Measurements from ENCODE around the gene PIK3C3. TPM values are rescaled to one million over a fixed set of nuclear protein-coding genes. Genes with fewer than 3 reads are reported as not detected.

Gene PIK3C3
- total RNA-seq, 4 donors from 2014 or later = 26.2 to 63.2 (median 30.8) TPM

DNA sequence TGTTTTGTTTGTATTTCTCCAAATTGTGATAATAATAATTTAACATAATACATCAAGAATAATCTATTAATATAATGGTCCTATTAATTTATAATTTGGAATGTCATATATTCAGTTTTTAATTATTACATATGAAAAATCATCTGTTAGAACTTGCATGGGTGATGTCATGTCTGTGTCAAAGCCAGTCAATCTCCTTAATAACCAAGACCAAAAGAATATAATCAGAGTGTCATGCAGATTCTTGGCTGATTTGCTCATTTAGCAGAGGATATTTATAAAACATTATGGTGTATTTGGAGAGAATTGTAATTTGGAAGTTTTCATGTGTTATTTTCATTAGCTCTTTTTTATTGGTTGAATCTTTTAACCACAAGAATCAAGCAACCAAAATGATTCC, 96.4 kb downstream of the PIK3C3 start:
- Histone ChIP-seq H3K36me3 (peaks cover 23% of the 10 kb centered on the region), H3K27ac (no peak overlapping the region), H3K27me3 (no peaks in the 10 kb centered on the region), H3K4me3 (no peak overlapping the region), H3K4me1 (no peaks in the 10 kb centered on the region), H3K9me3 (no peaks in the 10 kb centered on the region)
- no peak for DNase-seq (ENCODE audit: low spot score in 2 of 2)
- TF ChIP-seq POLR2A (IDR thresholded peaks at IDR 0.05) = no peak

GRCh38 chr18:42052122-42052708, 97.2 kb downstream of the PIK3C3 start:
- Histone ChIP-seq H3K27me3 (no peaks in the 10 kb centered on the region), H3K9me3 (no peaks in the 10 kb centered on the region), H3K4me1 (no peaks in the 10 kb centered on the region), H3K27ac (no peak overlapping the region), H3K36me3 (peaks cover 23% of the 10 kb centered on the region), H3K4me3 (no peak overlapping the region)
- 69% methylated on average over 3 of the region's 3 CpGs for WGBS
- no peak for TF ChIP-seq CTCF (IDR thresholded peaks at IDR 0.05)
- no peak for TF ChIP-seq POLR2A (IDR thresholded peaks at IDR 0.05)
- TF ChIP-seq POLR2AphosphoS5 (IDR thresholded peaks at IDR 0.05) = no peak
- no peak for TF ChIP-seq EP300 (IDR thresholded peaks at IDR 0.05)
- DNase-seq (ENCODE audit: low spot score in 2 of 2) = no peak

GRCh38 chr18:42053188-42053781, 98.3 kb downstream of the PIK3C3 start:
- no peaks in the 10 kb centered on the region for H3K4me1 ChIP-seq
- no peak for TF ChIP-seq POLR2A (IDR thresholded peaks at IDR 0.05)
- peak; percentile 44 to 73 for TF ChIP-seq CTCF (IDR thresholded peaks at IDR 0.05)
- peaks cover 22% of the 10 kb centered on the region for H3K36me3 ChIP-seq
- H3K4me3 ChIP-seq = no peak overlapping the region
- 16% methylated on average over 5 of the region's 5 CpGs for WGBS
- no peak overlapping the region for H3K27ac ChIP-seq
- no peak for DNase-seq (ENCODE audit: low spot score in 2 of 2)
- H3K9me3 ChIP-seq = no peaks in the 10 kb centered on the region
- H3K27me3 ChIP-seq = no peaks in the 10 kb centered on the region

GRCh38 chr18:42064109-42064508, 109.1 kb downstream of the PIK3C3 start:
- TF ChIP-seq CTCF (IDR thresholded peaks at IDR 0.05) (no peak), POLR2AphosphoS5 (IDR thresholded peaks at IDR 0.05) (no peak), EP300 (IDR thresholded peaks at IDR 0.05) (no peak), POLR2A (IDR thresholded peaks at IDR 0.05) (no peak)
- no peak for DNase-seq (ENCODE audit: low spot score in 2 of 2)
- Histone ChIP-seq H3K27me3 (no peaks in the 10 kb centered on the region), H3K27ac (no peak overlapping the region), H3K4me3 (no peak overlapping the region), H3K4me1 (no peaks in the 10 kb centered on the region), H3K9me3 (no peaks in the 10 kb centered on the region), H3K36me3 (peaks cover 48% of the 10 kb centered on the region)

GRCh38 chr18:42067518-42067917, 112.5 kb downstream of the PIK3C3 start:
- Histone ChIP-seq H3K27me3 (no peaks in the 10 kb centered on the region), H3K36me3 (peaks cover 51% of the 10 kb centered on the region), H3K4me3 (no peak overlapping the region), H3K27ac (no peak overlapping the region), H3K4me1 (no peaks in the 10 kb centered on the region), H3K9me3 (no peaks in the 10 kb centered on the region)
- no peak for TF ChIP-seq EP300 (IDR thresholded peaks at IDR 0.05)
- TF ChIP-seq CTCF (IDR thresholded peaks at IDR 0.05) = no peak
- TF ChIP-seq POLR2AphosphoS5 (IDR thresholded peaks at IDR 0.05) = no peak
- TF ChIP-seq POLR2A (IDR thresholded peaks at IDR 0.05) = no peak
- DNase-seq (ENCODE audit: low spot score in 2 of 2) = no peak
- 82% methylated on average over 4 of the region's 4 CpGs for WGBS

DNA sequence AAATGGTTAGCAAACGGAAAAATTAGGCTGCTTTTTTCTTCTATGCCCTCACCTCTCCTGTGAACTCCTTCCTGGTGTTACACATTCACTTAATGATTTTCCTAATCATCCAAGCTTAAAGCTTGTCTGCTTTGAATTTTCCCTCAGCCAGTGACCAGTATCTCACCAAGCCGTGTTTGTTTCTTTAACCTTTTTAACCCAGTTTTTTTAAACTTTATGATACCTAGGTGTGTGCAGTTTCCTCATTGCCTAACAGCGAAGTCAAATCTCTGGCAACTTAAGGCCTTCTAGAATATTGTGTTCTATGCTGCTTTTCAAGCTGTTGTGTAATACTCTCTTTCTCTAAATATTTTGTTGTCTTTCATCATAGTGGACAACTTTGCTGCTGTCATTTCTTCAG, 113.0 kb downstream of the PIK3C3 start:
- Histone ChIP-seq H3K36me3 (peaks cover 56% of the 10 kb centered on the region), H3K4me3 (no peak overlapping the region), H3K27ac (no peak overlapping the region), H3K27me3 (no peaks in the 10 kb centered on the region), H3K4me1 (no peaks in the 10 kb centered on the region), H3K9me3 (no peaks in the 10 kb centered on the region)
- 88% methylated on average over 3 of the region's 3 CpGs for WGBS
- TF ChIP-seq POLR2A (IDR thresholded peaks at IDR 0.05) (no peak), EP300 (IDR thresholded peaks at IDR 0.05) (no peak), CTCF (IDR thresholded peaks at IDR 0.05) (no peak), POLR2AphosphoS5 (IDR thresholded peaks at IDR 0.05) (no peak)
- no peak for DNase-seq (ENCODE audit: low spot score in 2 of 2)

Data from suprapubic skin (tissue), 4 donors.